ENCODE data around the gene LRRK2.

DNA sequence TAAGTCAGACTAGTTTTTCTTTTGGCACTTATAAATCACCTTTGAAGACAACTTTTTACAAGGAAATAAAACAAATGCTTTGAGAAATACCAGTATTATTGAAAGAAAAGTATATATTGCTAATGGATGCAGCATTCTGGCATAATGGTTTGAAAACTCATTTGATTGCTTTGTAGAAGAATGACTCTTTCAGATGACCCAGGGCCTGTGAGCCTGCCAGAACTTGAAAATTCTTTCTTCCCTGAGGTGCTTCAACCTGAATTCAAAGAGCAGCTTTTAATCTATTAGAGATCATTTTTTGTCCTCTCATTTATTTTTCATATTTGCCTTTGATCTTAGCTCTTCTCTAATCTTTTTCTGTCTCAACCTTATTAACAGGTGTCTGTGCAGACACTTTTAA, 87.4 kb downstream of the LRRK2 start:
- TF ChIP-seq, protein P1, sequence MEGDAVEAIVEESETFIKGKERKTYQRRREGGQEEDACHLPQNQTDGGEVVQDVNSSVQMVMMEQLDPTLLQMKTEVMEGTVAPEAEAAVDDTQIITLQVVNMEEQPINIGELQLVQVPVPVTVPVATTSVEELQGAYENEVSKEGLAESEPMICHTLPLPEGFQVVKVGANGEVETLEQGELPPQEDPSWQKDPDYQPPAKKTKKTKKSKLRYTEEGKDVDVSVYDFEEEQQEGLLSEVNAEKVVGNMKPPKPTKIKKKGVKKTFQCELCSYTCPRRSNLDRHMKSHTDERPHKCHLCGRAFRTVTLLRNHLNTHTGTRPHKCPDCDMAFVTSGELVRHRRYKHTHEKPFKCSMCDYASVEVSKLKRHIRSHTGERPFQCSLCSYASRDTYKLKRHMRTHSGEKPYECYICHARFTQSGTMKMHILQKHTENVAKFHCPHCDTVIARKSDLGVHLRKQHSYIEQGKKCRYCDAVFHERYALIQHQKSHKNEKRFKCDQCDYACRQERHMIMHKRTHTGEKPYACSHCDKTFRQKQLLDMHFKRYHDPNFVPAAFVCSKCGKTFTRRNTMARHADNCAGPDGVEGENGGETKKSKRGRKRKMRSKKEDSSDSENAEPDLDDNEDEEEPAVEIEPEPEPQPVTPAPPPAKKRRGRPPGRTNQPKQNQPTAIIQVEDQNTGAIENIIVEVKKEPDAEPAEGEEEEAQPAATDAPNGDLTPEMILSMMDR (IDR thresholded peaks at IDR 0.05), result no peak
- no peak for TF ChIP-seq POLR2A (IDR thresholded peaks at IDR 0.05; ENCODE audit: low read depth)
- TF ChIP-seq EP300 (IDR thresholded peaks at IDR 0.05), result no peak
- no peak for TF ChIP-seq POLR2AphosphoS5 (IDR thresholded peaks at IDR 0.05)
